Measurements from ENCODE around the gene PCDHA10. TPM values are rescaled to one million over a fixed set of nuclear protein-coding genes. Genes with fewer than 3 reads are reported as not detected.
"Not testable (repeated sequence)": the region's sequence is repeated elsewhere in the genome, so short reads cannot be mapped to it uniquely, and the experiment has no call there.

The PCDHA10 gene
- not detected for total RNA-seq
- total RNA-seq (2013) = not detected

GRCh38 chr5:140855772-140856674, at the start of gene PCDHA10:
PCDHA10 (plus strand) TSS chr5:140855897; CDS start chr5:140856049, 152 bp downstream.
- H3K4me3 ChIP-seq (ENCODE audit: low read length) = no peak within 1 kb of the TSS
- no peak within 1 kb of the TSS for H3K27ac ChIP-seq (ENCODE audit: low read length)
- TF ChIP-seq CTCF (IDR thresholded peaks at IDR 0.05) = no peak
- ATAC-seq = no peak
- Mint-ChIP-seq H3K9me3 (peaks cover 2 to 11% of the 10 kb centered on the region in 2 donors), H3K27me3 (ENCODE audit: low read depth in 2 of 2) (peaks cover 0 to 5% of the 10 kb centered on the region in 2 donors), H3K4me3 (no peak within 1 kb of the TSS), H3K27ac (no peak within 1 kb of the TSS), H3K36me3 (no peaks in the 10 kb centered on the region), H3K4me1 (no peaks in the 10 kb centered on the region)
- no peak for DNase-seq
- intact Hi-C loops (cut with micrococcal nuclease) = no loop called here
- H3K27me3 ChIP-seq (ENCODE audit: control insufficient read depth, insufficient read depth, low read length) = peaks cover 4% of the 10 kb centered on the region
- H3K36me3 ChIP-seq (ENCODE audit: control insufficient read depth, insufficient read depth, low read length) = no peaks in the 10 kb centered on the region
- H3K4me1 ChIP-seq (ENCODE audit: control insufficient read depth, insufficient read depth, low read length) = no peaks in the 10 kb centered on the region
- WGBS (ENCODE audit: insufficient coverage) = 33% methylated on average over 41 of the region's 44 CpGs
- H3K9me3 ChIP-seq (ENCODE audit: control insufficient read depth, insufficient read depth, low read length) = peaks cover 20% of the 10 kb centered on the region

GRCh38 chr5:140806834-140807775, 48.6 kb upstream of the PCDHA10 start, which contains the start of gene PCDHA4:
PCDHA4 (plus strand) TSS chr5:140807068.
- Mint-ChIP-seq H3K36me3 (peaks cover 5% of the 10 kb centered on the region), H3K4me1 (no peaks in the 10 kb centered on the region), H3K27ac (no peak within 1 kb of the TSS), H3K27me3 (ENCODE audit: low read depth in 2 of 2) (peaks cover 6 to 7% of the 10 kb centered on the region in 2 donors), H3K4me3 (no peak within 1 kb of the TSS), H3K9me3 (peaks cover 4 to 6% of the 10 kb centered on the region in 2 donors)
- intact Hi-C loops (cut with micrococcal nuclease) = no loop called here
- H3K27ac ChIP-seq (ENCODE audit: low read length) = no peak within 1 kb of the TSS
- WGBS (ENCODE audit: insufficient coverage) = 36% methylated on average over 44 of the region's 47 CpGs
- H3K9me3 ChIP-seq (ENCODE audit: control insufficient read depth, insufficient read depth, low read length) = peaks cover 20% of the 10 kb centered on the region
- TF ChIP-seq CTCF (IDR thresholded peaks at IDR 0.05) = no peak
- no peaks in the 10 kb centered on the region for H3K4me1 ChIP-seq (ENCODE audit: control insufficient read depth, insufficient read depth, low read length)
- no peaks in the 10 kb centered on the region for H3K27me3 ChIP-seq (ENCODE audit: control insufficient read depth, insufficient read depth, low read length)
- no peaks in the 10 kb centered on the region for H3K36me3 ChIP-seq (ENCODE audit: control insufficient read depth, insufficient read depth, low read length)
- no peak for ATAC-seq
- no peak within 1 kb of the TSS for H3K4me3 ChIP-seq (ENCODE audit: low read length)
- peak in 1 of 2 donors; percentile 7 for DNase-seq

- DNase-seq; H3K9me3 Mint-ChIP-seq; H3K27me3 Mint-ChIP-seq (ENCODE audit: low read depth in 2 of 2); H3K4me3 Mint-ChIP-seq; H3K27me3 ChIP-seq (ENCODE audit: control insufficient read depth, insufficient read depth, low read length); ATAC-seq; H3K27ac Mint-ChIP-seq; H3K4me1 Mint-ChIP-seq; H3K36me3 ChIP-seq (ENCODE audit: control insufficient read depth, insufficient read depth, low read length); H3K4me1 ChIP-seq (ENCODE audit: control insufficient read depth, insufficient read depth, low read length); H3K27ac ChIP-seq (ENCODE audit: low read length); H3K4me3 ChIP-seq (ENCODE audit: low read length); intact Hi-C loops (cut with micrococcal nuclease): not testable (repeated sequence)
- peaks cover 10% of the 10 kb centered on the region for H3K9me3 ChIP-seq (ENCODE audit: control insufficient read depth, insufficient read depth, low read length)
- H3K36me3 Mint-ChIP-seq = peaks cover 12% of the 10 kb centered on the region
- WGBS (ENCODE audit: insufficient coverage) = 67% methylated on average over 62 of the region's 62 CpGs
These were observed 47.3 kb upstream of the PCDHA10 start for GRCh38 chr5:140808241-140808888.
